ENCODE results near the gene CDH4.

- TF ChIP-seq CTCF (IDR thresholded peaks at IDR 0.05) (no peak), POLR2A (IDR thresholded peaks at IDR 0.05) (no peak)
Observed at GRCh38 chr20:61581825-61582188, 329.7 kb downstream of the CDH4 start.
